OCI-LY3 (cell line): ENCODE measurements around the gene SH3RF3.

Experiments used
- H2AFZ ChIP-seq: fragments of 200-600, 300-600 bp; shearing (Covaris generic); 2 replicates; pipeline ENCODE4 v1.6.0; 2014; ENCODE audit warnings: antibody characterized with exemption, low read depth, low read length
- H3K27ac ChIP-seq: fragments of 200-600, 300-600 bp; sonication (generic); 2 replicates; pipeline ENCODE4 v1.5.1; 2014; ENCODE audit warnings: mild to moderate bottlenecking, low read length, moderate library complexity, mixed read lengths
- H3K27me3 ChIP-seq: fragments of 200-600, 300-600 bp; sonication (generic); 2 replicates; pipeline ENCODE4 v1.6.1; 2014; ENCODE audit warnings: low read depth, low read length, mixed read lengths
- H3K36me3 ChIP-seq: fragments of 200-600, 300-600 bp; sonication (generic); replicated peaks from 2 replicates; pipeline ENCODE3; 2014; ENCODE audit warnings: low read depth, low read length, mixed read lengths
- H3K4me1 ChIP-seq: fragments of 300-600, 200-600 bp; sonication (generic); 2 replicates; pipeline ENCODE4 v1.6.1; 2014; ENCODE audit warnings: low read length, mixed read lengths
- H3K4me2 ChIP-seq: fragments of 200-600, 300-600 bp; sonication (generic); 2 replicates; pipeline ENCODE4 v1.6.1; 2014; ENCODE audit warnings: low read length, mixed read lengths
- H3K4me3 ChIP-seq: fragments of 300-600, 200-600 bp; sonication (generic); 2 replicates; pipeline ENCODE4 v1.5.1; 2014; ENCODE audit warnings: antibody characterized with exemption, mild to moderate bottlenecking, low read length, moderate library complexity
- H3K79me2 ChIP-seq: fragments of 300-600, 200-600 bp; shearing (Covaris generic); 2 replicates; pipeline ENCODE4 v1.6.1; 2014; ENCODE audit warnings: mild to moderate bottlenecking, low read length, mixed read lengths
- H3K9ac ChIP-seq: fragments of 300-600, 200-600 bp; shearing (Covaris generic); 2 replicates; pipeline ENCODE4 v1.6.0; 2014; ENCODE audit warnings: mild to moderate bottlenecking, low read length, moderate library complexity
- H3K9me3 ChIP-seq: fragments of 200-600, 300-600 bp; shearing (Covaris generic); 2 replicates; pipeline ENCODE4 v1.6.1; 2014; ENCODE audit warnings: low read length, mixed read lengths; ENCODE audit not compliant: insufficient read depth
- H4K20me1 ChIP-seq: fragments of 200-600, 300-600 bp; sonication (generic); 2 replicates; pipeline ENCODE4 v1.6.1; 2016; ENCODE audit warnings: low read length, mixed read lengths; ENCODE audit not compliant: insufficient read depth
- EZH2phosphoT487 ChIP-seq: fragments of 200-600 bp; shearing (Covaris generic); IDR thresholded peaks from 2 replicates; pipeline ENCODE4 v1.6.1; 2018; ENCODE audit warnings: antibody characterized with exemption, mixed run types, low read depth
- TF ChIP-seq, protein P1 (sequence below): fragments of 200-600, 300-600 bp; sonication (generic); IDR thresholded peaks from 2 replicates; pipeline ENCODE4 v1.5.1; 2014; ENCODE audit warnings: antibody characterized with exemption, low read length, low read depth

The SH3RF3 gene

DNA sequence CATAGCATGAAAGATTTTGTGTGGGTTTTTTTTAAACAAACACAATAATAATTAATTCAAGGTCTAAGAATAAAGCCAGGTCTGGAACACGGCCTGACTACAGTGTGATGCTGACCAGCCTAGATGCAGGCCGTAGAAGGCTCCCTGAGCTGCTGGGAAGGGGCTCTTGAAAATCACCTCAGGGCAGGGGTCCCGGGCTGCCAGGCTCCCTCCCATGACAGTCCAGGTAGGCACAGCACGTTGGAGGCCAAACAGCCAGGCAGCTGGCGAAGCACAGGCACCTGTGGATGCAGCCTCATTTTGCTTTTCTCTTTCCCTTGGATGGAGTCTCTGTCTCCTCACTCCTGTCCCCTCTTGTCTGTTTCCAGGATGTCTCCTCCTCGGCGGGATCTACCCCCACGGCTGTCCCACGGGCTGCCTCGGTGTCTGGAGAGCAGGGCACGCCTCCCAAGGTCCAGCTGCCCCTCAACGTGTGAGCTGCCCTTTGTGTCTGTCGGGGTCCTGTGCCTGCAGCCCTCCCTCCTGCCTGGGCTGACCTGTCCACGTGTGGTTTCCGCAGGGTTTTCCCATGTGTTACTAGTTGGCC, 290.3 kb downstream of the SH3RF3 start:
- Histone ChIP-seq H3K27ac (no peak overlapping the region), H3K4me2 (no peak overlapping the region), H2AFZ (no peak overlapping the region), H3K9me3 (no peaks in the 10 kb centered on the region), H3K9ac (no peak overlapping the region), H3K4me1 (no peaks in the 10 kb centered on the region), H4K20me1 (no peaks in the 10 kb centered on the region), H3K4me3 (no peak overlapping the region), H3K36me3 (no peaks in the 10 kb centered on the region), H3K27me3 (peaks cover 6% of the 10 kb centered on the region; the same call in 1 of the 2 replicates), H3K79me2 (no peaks in the 10 kb centered on the region)
- TF ChIP-seq, protein P1, sequence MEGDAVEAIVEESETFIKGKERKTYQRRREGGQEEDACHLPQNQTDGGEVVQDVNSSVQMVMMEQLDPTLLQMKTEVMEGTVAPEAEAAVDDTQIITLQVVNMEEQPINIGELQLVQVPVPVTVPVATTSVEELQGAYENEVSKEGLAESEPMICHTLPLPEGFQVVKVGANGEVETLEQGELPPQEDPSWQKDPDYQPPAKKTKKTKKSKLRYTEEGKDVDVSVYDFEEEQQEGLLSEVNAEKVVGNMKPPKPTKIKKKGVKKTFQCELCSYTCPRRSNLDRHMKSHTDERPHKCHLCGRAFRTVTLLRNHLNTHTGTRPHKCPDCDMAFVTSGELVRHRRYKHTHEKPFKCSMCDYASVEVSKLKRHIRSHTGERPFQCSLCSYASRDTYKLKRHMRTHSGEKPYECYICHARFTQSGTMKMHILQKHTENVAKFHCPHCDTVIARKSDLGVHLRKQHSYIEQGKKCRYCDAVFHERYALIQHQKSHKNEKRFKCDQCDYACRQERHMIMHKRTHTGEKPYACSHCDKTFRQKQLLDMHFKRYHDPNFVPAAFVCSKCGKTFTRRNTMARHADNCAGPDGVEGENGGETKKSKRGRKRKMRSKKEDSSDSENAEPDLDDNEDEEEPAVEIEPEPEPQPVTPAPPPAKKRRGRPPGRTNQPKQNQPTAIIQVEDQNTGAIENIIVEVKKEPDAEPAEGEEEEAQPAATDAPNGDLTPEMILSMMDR, result no peak
- TF ChIP-seq EZH2phosphoT487, result no peak

DNA sequence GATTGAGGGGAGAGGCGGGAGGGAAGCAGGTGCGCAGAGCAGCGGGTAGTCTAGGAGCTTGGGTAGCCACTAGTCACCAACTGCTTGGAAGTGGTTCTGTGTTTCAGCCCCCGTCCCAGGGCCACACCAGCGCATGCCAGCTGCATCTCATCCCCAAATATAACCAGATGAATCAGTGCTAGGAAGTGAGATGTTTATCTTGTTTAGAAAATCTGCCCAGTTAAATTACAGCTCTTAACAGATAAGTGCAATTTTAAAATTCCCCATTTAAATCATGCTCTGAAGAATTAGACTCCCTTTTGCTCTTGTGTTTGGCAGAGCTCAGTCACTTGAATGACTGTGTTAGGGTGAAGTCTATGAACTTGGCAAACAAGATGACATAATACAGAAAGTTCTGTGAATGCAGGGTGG, 291.0 kb downstream of the SH3RF3 start:
- Histone ChIP-seq H3K27ac (no peak overlapping the region), H3K9me3 (no peaks in the 10 kb centered on the region), H3K9ac (no peak overlapping the region), H3K27me3 (peaks cover 6% of the 10 kb centered on the region; the same call in 1 of the 2 replicates), H4K20me1 (no peaks in the 10 kb centered on the region), H3K79me2 (no peaks in the 10 kb centered on the region), H3K4me2 (no peak overlapping the region), H3K4me3 (no peak overlapping the region), H2AFZ (no peak overlapping the region), H3K36me3 (no peaks in the 10 kb centered on the region), H3K4me1 (no peaks in the 10 kb centered on the region)
- TF ChIP-seq, protein P1, result no peak
- TF ChIP-seq EZH2phosphoT487, result no peak

DNA sequence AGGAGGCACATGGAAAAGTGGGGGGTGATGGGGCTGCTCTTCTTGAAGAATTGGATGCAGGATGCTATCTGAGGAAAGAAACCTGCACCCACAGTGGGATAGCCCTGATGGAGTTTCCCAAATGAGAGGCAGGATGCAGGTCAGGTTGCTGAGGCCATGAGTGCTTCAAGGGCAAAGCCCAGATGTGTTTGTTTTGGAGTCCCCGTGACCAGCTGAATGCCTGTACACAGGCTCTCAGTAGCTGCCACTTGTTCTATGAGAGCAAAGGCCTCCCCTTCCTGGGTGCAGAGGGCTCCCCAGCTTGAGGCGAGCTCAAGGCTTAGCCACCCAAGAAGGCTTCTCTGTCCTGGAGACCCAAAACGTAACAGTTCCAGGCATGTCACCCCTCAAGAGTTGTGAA, 292.1 kb downstream of the SH3RF3 start:
- Histone ChIP-seq H3K9ac (no peak overlapping the region), H3K4me2 (no peak overlapping the region), H2AFZ (no peak overlapping the region), H3K27ac (no peak overlapping the region), H4K20me1 (no peaks in the 10 kb centered on the region), H3K27me3 (peaks cover 6% of the 10 kb centered on the region; the same call in 1 of the 2 replicates), H3K9me3 (no peaks in the 10 kb centered on the region), H3K79me2 (no peaks in the 10 kb centered on the region), H3K4me3 (no peak overlapping the region), H3K4me1 (no peaks in the 10 kb centered on the region), H3K36me3 (no peaks in the 10 kb centered on the region)
- TF ChIP-seq EZH2phosphoT487, result no peak
- TF ChIP-seq, protein P1, result no peak

DNA sequence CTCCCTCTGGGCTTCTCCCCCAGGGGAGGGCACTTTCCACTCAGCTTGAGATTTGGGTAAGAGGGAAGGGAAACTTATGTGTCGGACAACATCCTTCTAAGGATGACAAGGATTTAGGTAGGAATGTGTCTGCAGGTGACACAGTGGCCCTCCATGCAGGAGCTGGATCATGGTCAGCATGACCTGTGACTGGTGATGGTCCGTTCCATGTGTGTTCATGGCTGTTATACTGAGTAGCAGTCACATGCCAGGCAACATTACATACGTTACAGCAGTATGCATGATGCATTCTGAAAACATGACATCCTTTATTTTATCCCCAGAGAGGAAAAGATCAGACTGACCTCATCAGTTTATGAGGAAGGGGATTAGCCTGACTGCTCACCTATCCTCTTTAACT, 292.6 kb downstream of the SH3RF3 start:
- Histone ChIP-seq H3K36me3 (no peaks in the 10 kb centered on the region), H3K27ac (no peak overlapping the region), H3K79me2 (no peaks in the 10 kb centered on the region), H3K4me3 (no peak overlapping the region), H3K27me3 (peaks cover 6% of the 10 kb centered on the region; the same call in 1 of the 2 replicates), H3K4me2 (no peak overlapping the region), H2AFZ (no peak overlapping the region), H3K9ac (no peak overlapping the region), H4K20me1 (no peaks in the 10 kb centered on the region), H3K4me1 (no peaks in the 10 kb centered on the region), H3K9me3 (no peaks in the 10 kb centered on the region)
- no peak for TF ChIP-seq EZH2phosphoT487
- TF ChIP-seq, protein P1, result no peak
